NCI-H1694 (cell line): Measurements from ENCODE around the gene TTLL5.
A peak's percentile ranks its signal among the peaks of the same experiment; 100 is the strongest.

Experiments
- DNase-seq: peaks from one replicate; lab custom pipeline; 2025; lab: John Stamatoyannopoulos, UW

TTLL5 gene

GRCh38 chr14:75863221-75863620 lies 202.2 kb downstream of the TTLL5 start:
- no peak for DNase-seq

GRCh38 chr14:75864352-75864751 lies 203.3 kb downstream of the TTLL5 start:
- DNase-seq: no peak

- DNase-seq: no peak
Observed at GRCh38 chr14:75865531-75865930, 204.5 kb downstream of the TTLL5 start.

- DNase-seq: no peak
Observed at GRCh38 chr14:75866970-75867369, 205.9 kb downstream of the TTLL5 start.

GRCh38 chr14:75871181-75871880 lies 210.3 kb downstream of the TTLL5 start:
- DNase-seq: no peak

GRCh38 chr14:75875958-75876357 lies 214.9 kb downstream of the TTLL5 start:
- DNase-seq: no peak

- DNase-seq: no peak
Observed at GRCh38 chr14:75876530-75876929, 215.5 kb downstream of the TTLL5 start.

GRCh38 chr14:75877292-75877691 lies 216.2 kb downstream of the TTLL5 start:
- DNase-seq: no peak

GRCh38 chr14:75877884-75878283 lies 216.8 kb downstream of the TTLL5 start:
- DNase-seq: no peak

GRCh38 chr14:75879031-75879430 lies 218.0 kb downstream of the TTLL5 start:
- no peak for DNase-seq

- no peak for DNase-seq
Observed at GRCh38 chr14:75880512-75880911, 219.5 kb downstream of the TTLL5 start.

GRCh38 chr14:75881994-75882393 lies 220.9 kb downstream of the TTLL5 start:
- no peak for DNase-seq

GRCh38 chr14:75884198-75884611 lies 223.2 kb downstream of the TTLL5 start:
- no peak for DNase-seq

- no peak for DNase-seq
Observed at GRCh38 chr14:75885829-75886228, 224.8 kb downstream of the TTLL5 start.

GRCh38 chr14:75886636-75887348 lies 225.7 kb downstream of the TTLL5 start:
- DNase-seq: no peak

- DNase-seq: no peak
Observed at GRCh38 chr14:75888945-75889344, 227.9 kb downstream of the TTLL5 start.

GRCh38 chr14:75896341-75896740 lies 235.3 kb downstream of the TTLL5 start:
- DNase-seq: no peak

- DNase-seq: no peak
Observed at GRCh38 chr14:75904311-75904710, 243.3 kb downstream of the TTLL5 start.

- no peak for DNase-seq
Observed at GRCh38 chr14:75905147-75905904, 244.3 kb downstream of the TTLL5 start.

GRCh38 chr14:75906228-75906627 lies 245.2 kb downstream of the TTLL5 start:
- DNase-seq: no peak

- DNase-seq: peak; percentile 64
Observed at GRCh38 chr14:75906680-75907280, 245.7 kb downstream of the TTLL5 start.

GRCh38 chr14:75907756-75908359 lies 246.8 kb downstream of the TTLL5 start:
- DNase-seq: no peak
